HG03575 (cell line): ENCODE measurements around the gene RGS5.

ENCODE experiments used
- ATAC-seq: cut with Tn5 transposase; IDR thresholded peaks from one replicate; pipeline ENCODE4 v1.9.1; 2021; ENCODE audit not compliant: unreplicated experiment, insufficient number of reproducible peaks, low FRiP score; ENCODE audit errors: extremely low read depth

The RGS5 gene

DNA sequence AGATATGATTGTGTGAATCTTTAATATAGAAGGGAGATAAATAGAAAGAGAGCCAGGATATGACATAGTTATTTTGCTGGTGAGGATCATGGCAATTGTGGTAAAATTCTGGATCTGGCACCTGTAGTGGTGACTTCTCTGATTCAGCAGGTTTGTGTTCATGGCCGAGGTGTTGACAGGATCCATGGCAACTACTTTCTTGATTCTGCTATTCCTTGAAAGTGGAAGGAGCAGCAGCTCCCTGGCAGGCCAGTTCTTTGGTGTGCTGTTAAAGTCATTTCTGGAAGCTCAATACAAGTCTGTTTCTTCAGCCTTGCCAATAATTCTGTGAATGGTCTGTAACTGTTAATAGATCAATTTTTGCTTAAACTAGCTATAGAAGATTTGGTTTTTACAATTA, 100.1 kb downstream of the RGS5 start:
- ATAC-seq = no peak

GRCh38 chr1:163095213-163095612, 107.5 kb downstream of the RGS5 start:
- no peak for ATAC-seq

- ATAC-seq = no peak
Measured at GRCh38 chr1:163094589-163094988, 108.1 kb downstream of the RGS5 start.

DNA sequence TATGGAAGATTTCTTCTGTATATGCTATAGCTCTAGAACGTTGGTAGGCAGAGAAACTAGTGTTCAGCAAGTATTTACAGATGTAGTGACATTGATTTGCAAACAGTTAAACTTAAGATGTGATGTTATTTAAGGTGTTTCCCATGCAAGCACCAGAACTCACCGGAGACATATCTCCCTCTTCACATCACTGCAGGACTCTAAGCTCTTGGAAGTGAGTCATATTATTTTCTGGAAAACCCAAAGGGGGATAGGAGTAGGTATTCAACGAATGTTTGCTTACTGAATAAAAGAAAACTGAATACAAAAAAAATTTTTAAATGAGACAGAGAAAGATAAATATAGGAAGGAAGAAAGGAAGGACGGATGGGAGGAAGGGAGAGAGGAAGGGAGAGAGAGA, 108.5 kb downstream of the RGS5 start:
- no peak for ATAC-seq

- no peak for ATAC-seq
Measured at GRCh38 chr1:163093579-163093978, 109.1 kb downstream of the RGS5 start.

DNA sequence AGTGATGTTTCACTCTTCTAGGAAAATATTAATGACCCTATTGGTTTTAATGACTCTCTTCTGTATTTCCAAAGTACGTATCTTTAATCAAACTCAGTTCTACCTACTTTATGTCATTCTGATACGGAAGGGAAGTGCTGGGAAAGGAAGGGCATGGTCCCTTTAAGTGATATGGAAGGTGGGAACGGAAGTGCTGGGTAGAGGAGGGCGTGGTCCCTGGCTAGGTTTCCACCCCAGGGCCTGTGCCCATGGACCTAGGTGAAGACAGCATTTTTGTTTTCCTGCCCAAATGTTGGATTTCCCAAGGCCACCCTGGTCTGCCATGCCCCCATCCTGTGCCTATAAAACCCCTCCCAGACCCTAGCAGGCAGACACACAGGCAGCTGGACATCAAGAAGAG, 109.5 kb downstream of the RGS5 start:
- ATAC-seq = no peak
